ENCODE data around the gene CSNK2B.

GRCh38 chr6:31664790-31665500, 935 bp upstream of the CSNK2B start, which contains the start of gene GPANK1:
- TF ChIP-seq CTCF (conservative IDR thresholded peaks at IDR 0.05 in 1 of 2, IDR thresholded peaks at IDR 0.05 in 1 of 2; ENCODE audit: extremely low read depth in 1 of 2, insufficient read depth in 1 of 2, low read depth in 1 of 2, low read length in 2 of 2), result no peak
- TF ChIP-seq EZH2 (IDR thresholded peaks at IDR 0.05; ENCODE audit: borderline replicate concordance, low read length), result no peak
